Endothelial cell of umbilical vein (primary cell): ENCODE measurements around the gene RBM5. TPM values are rescaled to one million over a fixed set of nuclear protein-coding genes. Genes with fewer than 3 reads are reported as not detected.

Experiments used
- BruUV-seq: library from RNA; stranded (reverse); fragments of 400-500 nt; replicated peaks from 2 replicates; lab custom pipeline; 2021; lab: Mats Ljungman, UMichigan
- CTCF ChIA-PET: fragments of 300-600, 350-600 bp; sonication (Branson Sonifier 250); formaldehyde crosslinking; loops from one replicate; lab custom pipeline; 2021; ENCODE audit warnings: antibody characterized with exemption, inconsistent platforms; lab: Charles Lee
- POLR2A ChIA-PET: fragments of 300-600, 350-600 bp; sonication (Branson Sonifier 250); formaldehyde crosslinking; loops from one replicate; lab custom pipeline; 2021; ENCODE audit warnings: antibody characterized with exemption, inconsistent platforms; lab: Charles Lee
- DNase-seq: peaks from one replicate; pipeline ENCODE4 v3.0.0-alpha.2; 2011; ENCODE audit warnings: low read depth, low spot score
- FAIRE-seq: peaks from 2 replicates; lab custom pipeline; 2011; peaks lifted over from hg19 to GRCh38; lab: Jason Lieb, UNC
- H2AFZ ChIP-seq: 2 replicates; pipeline ENCODE4 v1.6.0; 2012; ENCODE audit warnings: low read depth, low read length, control low read depth, inconsistent platforms
- H3K27ac ChIP-seq: 2 replicates; pipeline ENCODE4 v1.5.1; 2011; ENCODE audit warnings: low read depth, mild to moderate bottlenecking, control low read depth, low read length, moderate library complexity; ENCODE audit not compliant: insufficient read depth
- H3K27me3 ChIP-seq, 2 experiments: 2 replicates each; pipeline versions ENCODE4 v1.6.0 to v1.6.1; 2011; ENCODE audit warnings: low read length in 2 of 2, mixed read lengths in 1 of 2; ENCODE audit not compliant: control insufficient read depth in 2 of 2, insufficient read depth in 2 of 2
- H3K36me3 ChIP-seq, 2 experiments: 2 replicates in 1 of 2; 3 replicates in 1 of 2; pipeline ENCODE4 v1.5.1; 2011; ENCODE audit warnings: low read length in 2 of 2, mild to moderate bottlenecking in 1 of 2, moderate library complexity in 1 of 2; ENCODE audit not compliant: control insufficient read depth in 2 of 2, insufficient read depth in 2 of 2; ENCODE audit errors: extremely low read depth in 1 of 2
- H3K4me1 ChIP-seq: 3 replicates; pipeline ENCODE4 v1.5.1; 2011; ENCODE audit warnings: mild to moderate bottlenecking, low read length; ENCODE audit not compliant: control insufficient read depth, insufficient read depth; ENCODE audit errors: extremely low read depth
- H3K4me2 ChIP-seq: 2 replicates; pipeline ENCODE4 v1.6.1; 2011; ENCODE audit warnings: low read length, control low read depth, mixed read lengths; ENCODE audit not compliant: insufficient read depth
- H3K4me3 ChIP-seq, 3 experiments: fragments of 200-600 bp in 1 of 3; sonication (generic), shearing (Covaris generic) in 1 of 3; replicated peaks in 1 of 3; 2 replicates each; pipeline ENCODE4 v1.5.1; 2011 to 2016; ENCODE audit warnings: control low read depth in 3 of 3, low read length in 3 of 3, mild to moderate bottlenecking in 2 of 3, inconsistent platforms in 1 of 3, low read depth in 1 of 3, moderate library complexity in 1 of 3; ENCODE audit not compliant: insufficient read depth in 1 of 3
- H3K79me2 ChIP-seq: 2 replicates; pipeline ENCODE4 v1.6.0; 2012; ENCODE audit warnings: low read length, inconsistent platforms; ENCODE audit not compliant: control insufficient read depth, insufficient read depth
- H3K9ac ChIP-seq: replicated peaks from 2 replicates; pipeline ENCODE3; 2011; ENCODE audit warnings: low read length, control low read depth; ENCODE audit not compliant: insufficient read depth; ENCODE audit errors: extremely low read depth
- H3K9me1 ChIP-seq: replicated peaks from 3 replicates; pipeline ENCODE4 v1.6.0; 2011; ENCODE audit warnings: mild to moderate bottlenecking, low read length; ENCODE audit not compliant: control insufficient read depth, insufficient read depth; ENCODE audit errors: extremely low read depth
- H3K9me3 ChIP-seq: replicated peaks from 2 replicates; pipeline ENCODE4 v1.5.1; 2012; ENCODE audit warnings: low read length, inconsistent platforms; ENCODE audit not compliant: control insufficient read depth, insufficient read depth
- H4K20me1 ChIP-seq: replicated peaks from 2 replicates; pipeline ENCODE3; 2011; ENCODE audit warnings: mild to moderate bottlenecking, low read length; ENCODE audit not compliant: control insufficient read depth, insufficient read depth; ENCODE audit errors: extremely low read depth
- CTCF ChIP-seq, 2 donors: IDR thresholded peaks; 1 replicate in 1 of 2; 2 replicates in 1 of 2; pipeline ENCODE4 v1.5.1; 2011; ENCODE audit warnings: low read length in 2 of 2, mild to moderate bottlenecking in 2 of 2, moderate library complexity in 2 of 2, control low read depth in 1 of 2, inconsistent platforms in 1 of 2, low read depth in 1 of 2; ENCODE audit not compliant: insufficient read depth in 1 of 2; ENCODE audit errors: extremely low read depth in 1 of 2
- EZH2 ChIP-seq: IDR thresholded peaks from 2 replicates; pipeline ENCODE4 v1.6.1; 2012; ENCODE audit warnings: borderline replicate concordance, low read depth, mild to moderate bottlenecking, moderate library complexity, low read length, inconsistent platforms; ENCODE audit not compliant: severe bottlenecking
- FOS ChIP-seq: IDR thresholded peaks from 2 replicates; pipeline ENCODE4 v1.6.1; 2011; ENCODE audit warnings: mild to moderate bottlenecking, low read length, moderate library complexity, borderline replicate concordance; ENCODE audit not compliant: insufficient read depth
- GATA2 ChIP-seq: IDR thresholded peaks from 2 replicates; pipeline ENCODE4 v1.7.0; 2011; ENCODE audit warnings: low read depth, mild to moderate bottlenecking, moderate library complexity, mixed read lengths, low read length; ENCODE audit not compliant: insufficient read length, insufficient read depth
- JUN ChIP-seq: IDR thresholded peaks from 2 replicates; pipeline ENCODE4 v1.6.1; 2011; ENCODE audit warnings: borderline replicate concordance, low read depth; ENCODE audit not compliant: insufficient read length, insufficient read depth
- MAX ChIP-seq: IDR thresholded peaks from 2 replicates; pipeline ENCODE4 v1.6.1; 2011; ENCODE audit not compliant: insufficient read depth, insufficient read length
- MYC ChIP-seq: IDR thresholded peaks from one replicate; pipeline ENCODE4 v1.6.1; 2011; ENCODE audit warnings: mild to moderate bottlenecking, low read depth, low read length
- POLR2A ChIP-seq: IDR thresholded peaks from 2 replicates; pipeline ENCODE4 v1.6.1; 2012; ENCODE audit warnings: low read depth, mild to moderate bottlenecking, control low read depth, low read length
- POLR2AphosphoS5 ChIP-seq: IDR thresholded peaks from 2 replicates; pipeline ENCODE4 v1.6.1; 2012; ENCODE audit warnings: low read depth, mild to moderate bottlenecking, control low read depth, low read length, moderate library complexity; ENCODE audit not compliant: insufficient read depth
- dilution Hi-C: fragments of 300-500 bp; cut with MboI; formaldehyde crosslinking; loops from one replicate; pipeline ENCODE4 v1.15.0; 2019; ENCODE audit warnings: low sequenced_read_pairs; ENCODE audit not compliant: extremely low pct_ligation_motif_present
- intact Hi-C: fragments of 100-400 bp; cut with micrococcal nuclease; formaldehyde crosslinking; loops from one replicate; pipeline ENCODE4 v1.10.0; 2022
- polyA plus RNA-seq, 4 experiments: library from polyadenylated mRNA; depleted of rRNA in 3 of 4; stranded (reverse) in 3 of 4; unstranded in 1 of 4; fragments of >200 nt; gene quantifications; 2 replicates each; pipeline versions ENCODE4 v1.2.1 to v1.2.3, GENCODE V29; 2011 to 2012; ENCODE audit warnings: missing spikeins in 1 of 4
- total RNA-seq: library from RNA; stranded (reverse); gene quantifications from 2 replicates; pipeline ENCODE4 v1.2.3, GENCODE V29; 2021

RBM5 gene
- total and polyA plus RNA-seq, 2 donors (not counting 3 experiments of a cell fraction or from before 2014, with no cell fraction given), result 190 to 218 TPM

- no peaks in the 10 kb centered on the region for H3K9me3 ChIP-seq
- DNase-seq (no peak), FAIRE-seq (no peak)
- H3K4me3 ChIP-seq, result no peak overlapping the region
- H4K20me1 ChIP-seq, result no peaks in the 10 kb centered on the region
- no peak overlapping the region for H3K27ac ChIP-seq
- peaks cover 7% of the 10 kb centered on the region for H3K4me1 ChIP-seq
- H2AFZ ChIP-seq, result no peak overlapping the region
- intact Hi-C loops, result loop anchor here (10.0 kb wide), 1 partner anchor 142 kb away; the partner anchor contains the start of gene SEMA3B
- no peaks in the 10 kb centered on the region for H3K79me2 ChIP-seq
- no peak overlapping the region for H3K4me2 ChIP-seq
- no peaks in the 10 kb centered on the region for H3K9me1 ChIP-seq
- TF ChIP-seq MYC (no peak), CTCF (IDR thresholded peaks at IDR 0.05; ENCODE audit: extremely low read depth in 1 of 2, insufficient read depth in 1 of 2, low read depth in 1 of 2, low read length in 2 of 2) (no peak), GATA2 (no peak), FOS (no peak), JUN (no peak), EZH2 (no peak), MAX (no peak), POLR2AphosphoS5 (no peak), POLR2A (no peak)
- ChIA-PET CTCF (interaction anchor here (0.7 to 6.3 kb wide), 13 partner anchors 8 to 103 kb away, joined by 4 to 177 read pairs (median 5); partner anchors contain the start of gene GNAT1), POLR2A (no interaction called here)
- BruUV-seq, result no TSS peak
- no peaks in the 10 kb centered on the region for H3K27me3 ChIP-seq
- dilution Hi-C loops, result no loop called here
- H3K9ac ChIP-seq, result no peak overlapping the region
- peaks cover 3 to 19% of the 10 kb centered on the region in 2 experiments for H3K36me3 ChIP-seq
Measured at GRCh38 chr3:50122661-50123391, 34.1 kb downstream of the RBM5 start.
